PC-9 (cell line): Measurements from ENCODE around the gene RNF121. TPM values are rescaled to one million over a fixed set of nuclear protein-coding genes. Genes with fewer than 3 reads are reported as not detected.

Experiments used
- BruUV-seq: library from RNA; stranded (reverse); fragments of 400-500 nt; replicated peaks from 2 replicates; lab custom pipeline; 2021; lab: Mats Ljungman, UMichigan
- CTCF ChIA-PET: fragments of 300-600 bp; sonication (Branson Sonifier 250); formaldehyde crosslinking; loops from one replicate; lab custom pipeline; 2022; ENCODE audit warnings: antibody characterized with exemption; lab: Charles Lee
- POLR2A ChIA-PET: fragments of 300-600 bp; sonication (Branson Sonifier 250); formaldehyde crosslinking; loops from one replicate; lab custom pipeline; 2022; ENCODE audit warnings: antibody characterized with exemption; ENCODE audit not compliant: unreplicated experiment; lab: Charles Lee
- DNase-seq, 2 experiments: peaks; one replicate each; pipeline versions ENCODE4 v3.0.0 to v3.0.0-alpha.2; 2015 to 2022; ENCODE audit warnings: mixed read lengths in 1 of 2
- H2AFZ ChIP-seq: fragments of 200-600 bp; sonication (generic); 2 replicates; pipeline ENCODE4 v1.8.1; 2017; ENCODE audit warnings: antibody characterized with exemption
- H3F3A ChIP-seq: fragments of 200-600 bp; sonication (generic); 2 replicates; pipeline ENCODE4 v1.8.1; 2017; ENCODE audit warnings: antibody characterized with exemption, mild to moderate bottlenecking, low read depth; ENCODE audit not compliant: insufficient read depth
- H3K27ac ChIP-seq: fragments of 200-600 bp; sonication (generic); 2 replicates; pipeline ENCODE4 v1.6.1; 2016; ENCODE audit warnings: mixed run types
- H3K27me3 ChIP-seq: fragments of 200-600 bp; sonication (generic); 2 replicates; pipeline ENCODE4 v1.6.1; 2016; ENCODE audit warnings: low read depth, mixed run types; ENCODE audit not compliant: insufficient read depth
- H3K36me3 ChIP-seq: fragments of 200-600 bp; sonication (generic); 2 replicates; pipeline ENCODE4 v1.6.1; 2016; ENCODE audit warnings: low read depth, mixed run types
- H3K4me1 ChIP-seq: fragments of 200-600 bp; sonication (generic); replicated peaks from 2 replicates; pipeline ENCODE4 v1.6.1; 2016; ENCODE audit warnings: mixed run types; ENCODE audit not compliant: insufficient read depth
- H3K4me2 ChIP-seq: fragments of 200-600 bp; sonication (generic); 2 replicates; pipeline ENCODE4 v1.6.1; 2017; ENCODE audit warnings: mixed run types
- H3K4me3 ChIP-seq: fragments of 200-600 bp; sonication (generic); 2 replicates; pipeline ENCODE4 v1.6.1; 2016; ENCODE audit warnings: mixed run types
- H3K79me2 ChIP-seq: fragments of 200-600 bp; sonication (generic); 2 replicates; pipeline ENCODE4 v1.6.1; 2017; ENCODE audit warnings: low read depth, mixed run types
- H3K9me2 ChIP-seq: fragments of 200-600 bp; sonication (generic); 2 replicates; pipeline ENCODE4 v1.8.1; 2017; ENCODE audit warnings: mild to moderate bottlenecking; ENCODE audit not compliant: insufficient read depth
- H3K9me3 ChIP-seq: fragments of 200-600 bp; sonication (generic); 2 replicates; pipeline ENCODE4 v1.8.1; 2016; ENCODE audit warnings: low read depth; ENCODE audit not compliant: insufficient read depth
- H4K20me1 ChIP-seq: fragments of 200-600 bp; sonication (generic); 2 replicates; pipeline ENCODE4 v1.8.1; 2017; ENCODE audit not compliant: insufficient read depth
- EZH2 ChIP-seq: fragments of 200-600 bp; sonication (generic); IDR thresholded peaks from 2 replicates; pipeline ENCODE4 v1.8.0; 2017; ENCODE audit warnings: antibody characterized with exemption, low read depth
- intact Hi-C: fragments of 100-400 bp; cut with micrococcal nuclease; formaldehyde crosslinking; loops from one replicate; pipeline ENCODE4 v1.10.0; 2022; ENCODE audit not compliant: unreplicated experiment
- total RNA-seq: library from RNA; stranded (reverse); gene quantifications from 2 replicates; pipeline ENCODE4 v1.2.3, GENCODE V29; 2021
- TF ChIP-seq, protein P1 (sequence below): fragments of 200-600 bp; sonication (generic); conservative IDR thresholded peaks from 2 replicates; pipeline ENCODE4 v1.6.1; 2017; ENCODE audit warnings: mixed run types, antibody characterized with exemption, mild to moderate bottlenecking, moderate library complexity

The RNF121 gene
- total RNA-seq, 1 experiment from 2014 or later: 41.2 TPM

DNA sequence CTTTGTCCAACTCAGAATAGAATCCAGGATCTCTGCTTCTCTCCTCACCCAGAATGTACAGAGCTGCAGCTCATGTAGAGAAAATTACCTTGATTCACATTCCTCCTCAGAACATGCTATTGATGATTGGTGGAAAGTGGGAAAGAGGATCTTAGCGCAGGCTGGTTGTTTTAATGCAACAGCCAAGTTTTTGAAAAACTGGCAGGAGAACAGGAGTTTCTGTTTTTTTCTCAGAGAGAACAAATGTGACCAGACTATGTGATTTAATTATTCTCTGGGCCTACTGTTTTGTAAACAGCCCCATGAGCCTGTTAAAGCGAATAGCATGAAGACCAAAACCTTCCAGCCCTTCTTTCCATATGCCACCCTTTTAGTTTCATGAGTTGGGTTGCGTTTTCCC is 50.8 kb downstream of the RNF121 start:
- BruUV-seq: no TSS peak
- Histone ChIP-seq H3K4me2 (no peak overlapping the region), H3K36me3 (peaks cover 7% of the 10 kb centered on the region; the same call in 1 of the 2 replicates), H2AFZ (no peak overlapping the region), H3K9me2 (no peaks in the 10 kb centered on the region), H3K4me1 (no peaks in the 10 kb centered on the region), H3K9me3 (no peaks in the 10 kb centered on the region), H4K20me1 (peaks cover 18% of the 10 kb centered on the region), H3F3A (no peaks in the 10 kb centered on the region), H3K27me3 (no peaks in the 10 kb centered on the region), H3K4me3 (no peak overlapping the region), H3K27ac (no peak overlapping the region), H3K79me2 (no peaks in the 10 kb centered on the region)
- POLR2A ChIA-PET: no interaction called here
- TF ChIP-seq EZH2: no peak
- TF ChIP-seq, protein P1, sequence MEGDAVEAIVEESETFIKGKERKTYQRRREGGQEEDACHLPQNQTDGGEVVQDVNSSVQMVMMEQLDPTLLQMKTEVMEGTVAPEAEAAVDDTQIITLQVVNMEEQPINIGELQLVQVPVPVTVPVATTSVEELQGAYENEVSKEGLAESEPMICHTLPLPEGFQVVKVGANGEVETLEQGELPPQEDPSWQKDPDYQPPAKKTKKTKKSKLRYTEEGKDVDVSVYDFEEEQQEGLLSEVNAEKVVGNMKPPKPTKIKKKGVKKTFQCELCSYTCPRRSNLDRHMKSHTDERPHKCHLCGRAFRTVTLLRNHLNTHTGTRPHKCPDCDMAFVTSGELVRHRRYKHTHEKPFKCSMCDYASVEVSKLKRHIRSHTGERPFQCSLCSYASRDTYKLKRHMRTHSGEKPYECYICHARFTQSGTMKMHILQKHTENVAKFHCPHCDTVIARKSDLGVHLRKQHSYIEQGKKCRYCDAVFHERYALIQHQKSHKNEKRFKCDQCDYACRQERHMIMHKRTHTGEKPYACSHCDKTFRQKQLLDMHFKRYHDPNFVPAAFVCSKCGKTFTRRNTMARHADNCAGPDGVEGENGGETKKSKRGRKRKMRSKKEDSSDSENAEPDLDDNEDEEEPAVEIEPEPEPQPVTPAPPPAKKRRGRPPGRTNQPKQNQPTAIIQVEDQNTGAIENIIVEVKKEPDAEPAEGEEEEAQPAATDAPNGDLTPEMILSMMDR: no peak
- DNase-seq: no peak
- CTCF ChIA-PET: interaction anchor here (1.3 kb wide), 1 partner anchor 451 kb away, joined by 3 read pairs; no protein-coding TSS in a partner anchor
- intact Hi-C loops: loop anchor here (1.0 kb wide), 1 partner anchor 452 kb away; no protein-coding TSS in a partner anchor

DNA sequence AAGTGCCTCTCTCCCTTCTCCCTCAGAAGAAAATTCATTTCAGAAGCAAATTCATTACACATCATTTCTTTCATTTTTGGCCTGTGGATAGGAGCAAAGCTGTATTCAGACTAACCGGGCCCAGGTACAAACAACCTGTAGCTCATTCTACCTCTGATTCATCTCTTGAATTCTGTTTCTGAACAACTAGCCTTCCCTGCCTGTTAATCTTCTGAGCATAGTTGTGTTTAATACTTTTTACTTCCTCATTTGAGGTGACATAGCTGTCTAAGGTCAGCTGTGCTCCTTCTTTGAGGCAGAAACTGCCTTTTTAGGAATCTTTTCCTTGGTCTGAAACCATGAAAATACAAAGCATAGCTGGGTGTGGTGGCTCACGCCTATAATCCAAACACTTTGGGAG is 57.3 kb downstream of the RNF121 start:
- H3K9me3 ChIP-seq: no peaks in the 10 kb centered on the region
- H3K27ac ChIP-seq: no peak overlapping the region
- no peak overlapping the region for H3K4me2 ChIP-seq
- H4K20me1 ChIP-seq: peaks cover 7% of the 10 kb centered on the region
- no peaks in the 10 kb centered on the region for H3K9me2 ChIP-seq
- no peaks in the 10 kb centered on the region for H3K79me2 ChIP-seq
- no peak overlapping the region for H2AFZ ChIP-seq
- no peak for TF ChIP-seq EZH2
- TF ChIP-seq, protein P1: no peak
- intact Hi-C loops: no loop called here
- POLR2A ChIA-PET: no interaction called here
- H3F3A ChIP-seq: peaks cover 7% of the 10 kb centered on the region; the same call in 1 of the 2 replicates
- DNase-seq: no peak
- H3K27me3 ChIP-seq: no peaks in the 10 kb centered on the region
- no TSS peak for BruUV-seq
- CTCF ChIA-PET: no interaction called here
- H3K4me3 ChIP-seq: no peak overlapping the region
- peaks cover 10% of the 10 kb centered on the region for H3K36me3 ChIP-seq
- no peaks in the 10 kb centered on the region for H3K4me1 ChIP-seq

DNA sequence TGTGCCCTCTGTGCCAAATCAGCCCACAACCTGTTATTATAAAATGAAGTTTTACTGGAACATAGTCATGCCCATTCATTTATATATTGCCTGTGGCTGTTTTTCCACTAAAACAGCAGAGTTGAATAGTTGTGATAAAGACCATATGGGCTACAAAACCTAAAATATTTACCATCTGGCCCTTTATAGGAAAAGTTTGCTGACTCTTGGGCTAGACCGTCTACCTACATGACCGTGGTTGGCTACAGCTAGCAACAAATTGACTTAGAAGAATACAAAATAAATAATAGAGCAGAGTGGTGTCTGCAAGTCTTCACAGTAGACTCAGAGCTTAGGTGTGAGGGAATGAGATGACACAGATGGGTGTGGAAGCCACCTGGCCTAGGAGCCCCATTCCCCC is 58.7 kb downstream of the RNF121 start:
- H3K27me3 ChIP-seq: no peaks in the 10 kb centered on the region
- no TSS peak for BruUV-seq

More for the DNA sequence above, 58.7 kb downstream of the RNF121 start:
- intact Hi-C loops: no loop called here
- H3K4me3 ChIP-seq: no peak overlapping the region
- CTCF ChIA-PET: no interaction called here
- H3K9me2 ChIP-seq: no peaks in the 10 kb centered on the region
- no peaks in the 10 kb centered on the region for H3K4me1 ChIP-seq
- TF ChIP-seq, protein P1: no peak
- TF ChIP-seq EZH2: no peak
- peaks cover 7% of the 10 kb centered on the region; the same call in 1 of the 2 replicates for H3F3A ChIP-seq
- H3K36me3 ChIP-seq: peaks cover 10% of the 10 kb centered on the region
- POLR2A ChIA-PET: no interaction called here
- peaks cover 7% of the 10 kb centered on the region for H4K20me1 ChIP-seq
- H3K79me2 ChIP-seq: no peaks in the 10 kb centered on the region
- no peaks in the 10 kb centered on the region for H3K9me3 ChIP-seq
- DNase-seq: no peak
- no peak overlapping the region for H2AFZ ChIP-seq
- no peak overlapping the region for H3K4me2 ChIP-seq
- H3K27ac ChIP-seq: no peak overlapping the region
